ENCODE measurements around the gene TMEM92. TPM values are rescaled to one million over a fixed set of nuclear protein-coding genes. Genes with fewer than 3 reads are reported as not detected.

The TMEM92 gene
- total and polyA plus RNA-seq, 2 experiments from 2014 or later, result 0.32 TPM; not detected in 1

GRCh38 chr17:50275279-50275678 is 1.0 kb downstream of the TMEM92 start:
- H3F3A ChIP-seq (ENCODE audit: insufficient read depth), result peaks cover 21% of the 10 kb centered on the region
- H3K79me2 ChIP-seq (ENCODE audit: insufficient read depth), result peaks cover 31% of the 10 kb centered on the region
- in situ Hi-C loops (cut with MboI), result no loop called here
- no peak for DNase-seq
- H3K27ac ChIP-seq, result no peak overlapping the region
- H3K36me3 ChIP-seq (ENCODE audit: low read depth), result no peaks in the 10 kb centered on the region
- H3K4me2 ChIP-seq (ENCODE audit: unreplicated experiment), result no peak overlapping the region
- no peak overlapping the region for H2AFZ ChIP-seq
- no peaks in the 10 kb centered on the region for H3K27me3 ChIP-seq (replicated peaks; ENCODE audit: insufficient read depth)
- H3K4me3 ChIP-seq, result no peak overlapping the region
- H3K4me1 ChIP-seq (ENCODE audit: insufficient read depth), result peaks cover 50% of the 10 kb centered on the region
- no peak for TF ChIP-seq EZH2 (IDR thresholded peaks at IDR 0.05; ENCODE audit: insufficient read depth, poor library complexity, severe bottlenecking)
- TF ChIP-seq EZH2phosphoT487 (IDR thresholded peaks at IDR 0.05; ENCODE audit: insufficient read depth, low read depth), result no peak
- H3K9me3 ChIP-seq (ENCODE audit: low read depth), result no peaks in the 10 kb centered on the region
- no peaks in the 10 kb centered on the region for H4K20me1 ChIP-seq (ENCODE audit: insufficient read depth)
- no peak overlapping the region for H3K9ac ChIP-seq
- WGBS, 2 experiments (ENCODE audit: low coverage in 1 of 2, low lambda C conversion rate in 2 of 2, missing lambda C conversion rate in 2 of 2), result 41 to 49% methylated on average over 7 of the region's 7 CpGs
- no peaks in the 10 kb centered on the region for H3K9me2 ChIP-seq (ENCODE audit: insufficient read depth)

- no peak overlapping the region for H3K4me3 ChIP-seq
- H3K4me2 ChIP-seq (ENCODE audit: unreplicated experiment), result no peak overlapping the region
- no peak overlapping the region for H2AFZ ChIP-seq
- peaks cover 35% of the 10 kb centered on the region for H3K4me1 ChIP-seq (ENCODE audit: insufficient read depth)
- no peaks in the 10 kb centered on the region for H3K27me3 ChIP-seq (replicated peaks; ENCODE audit: insufficient read depth)
- DNase-seq, result no peak
- no peaks in the 10 kb centered on the region for H3K36me3 ChIP-seq (ENCODE audit: low read depth)
- TF ChIP-seq EZH2 (IDR thresholded peaks at IDR 0.05; ENCODE audit: insufficient read depth, poor library complexity, severe bottlenecking) (no peak), EZH2phosphoT487 (IDR thresholded peaks at IDR 0.05; ENCODE audit: insufficient read depth, low read depth) (no peak)
- H3K9ac ChIP-seq, result peak overlapping the region; percentile 24; the same call in 1 of the 2 replicates
- no peaks in the 10 kb centered on the region for H3K9me2 ChIP-seq (ENCODE audit: insufficient read depth)
- no peaks in the 10 kb centered on the region for H4K20me1 ChIP-seq (ENCODE audit: insufficient read depth)
- 0 out of 2 replicates have a peak overlapping the region, but pooled peaks have one; percentile 12 for H3K27ac ChIP-seq
- H3K79me2 ChIP-seq (ENCODE audit: insufficient read depth), result peaks cover 16% of the 10 kb centered on the region
- H3F3A ChIP-seq (ENCODE audit: insufficient read depth), result 0 out of 2 replicates have a peak, but pooled peaks cover 12% of the 10 kb centered on the region
- H3K9me3 ChIP-seq (ENCODE audit: low read depth), result no peaks in the 10 kb centered on the region
- in situ Hi-C loops (cut with MboI), result no loop called here
- WGBS, 2 experiments (ENCODE audit: low coverage in 1 of 2, low lambda C conversion rate in 2 of 2, missing lambda C conversion rate in 2 of 2), result 26 to 31% methylated on average over 8 of the region's 8 CpGs
These were observed 2.5 kb downstream of the TMEM92 start for GRCh38 chr17:50276588-50277356.

GRCh38 chr17:50277357-50277754 is 3.1 kb downstream of the TMEM92 start:
- Histone ChIP-seq H3K9ac (no peak overlapping the region), H4K20me1 (ENCODE audit: insufficient read depth) (no peaks in the 10 kb centered on the region), H3K79me2 (ENCODE audit: insufficient read depth) (peaks cover 10% of the 10 kb centered on the region), H3K36me3 (ENCODE audit: low read depth) (no peaks in the 10 kb centered on the region), H3K27ac (no peak overlapping the region), H3K9me3 (ENCODE audit: low read depth) (no peaks in the 10 kb centered on the region), H3K27me3 (replicated peaks; ENCODE audit: insufficient read depth) (no peaks in the 10 kb centered on the region), H3K4me1 (ENCODE audit: insufficient read depth) (peaks cover 29% of the 10 kb centered on the region), H3K9me2 (ENCODE audit: insufficient read depth) (no peaks in the 10 kb centered on the region), H2AFZ (no peak overlapping the region), H3F3A (ENCODE audit: insufficient read depth) (0 out of 2 replicates have a peak, but pooled peaks cover 12% of the 10 kb centered on the region), H3K4me2 (ENCODE audit: unreplicated experiment) (no peak overlapping the region), H3K4me3 (no peak overlapping the region)
- no peak for DNase-seq
- no peak for TF ChIP-seq EZH2phosphoT487 (IDR thresholded peaks at IDR 0.05; ENCODE audit: insufficient read depth, low read depth)
- no peak for TF ChIP-seq EZH2 (IDR thresholded peaks at IDR 0.05; ENCODE audit: insufficient read depth, poor library complexity, severe bottlenecking)
- in situ Hi-C loops (cut with MboI), result no loop called here
- whole genome bisulfite sequencing, 2 experiments (ENCODE audit: low coverage in 1 of 2, low lambda C conversion rate in 2 of 2, missing lambda C conversion rate in 2 of 2), result 47 to 54% methylated on average over 5 of the region's 5 CpGs

- in situ Hi-C loops (cut with MboI), result no loop called here
These were observed 4.4 kb downstream of the TMEM92 start for GRCh38 chr17:50278526-50279180.

More at GRCh38 chr17:50278526-50279180, 4.4 kb downstream of the TMEM92 start:
- 79 to 95% methylated on average over 5 to 14 of the region's 14 CpGs for WGBS, 2 experiments (ENCODE audit: low coverage in 1 of 2, low lambda C conversion rate in 2 of 2, missing lambda C conversion rate in 2 of 2)
- Histone ChIP-seq H3K4me1 (ENCODE audit: insufficient read depth) (peaks cover 22% of the 10 kb centered on the region), H4K20me1 (ENCODE audit: insufficient read depth) (no peaks in the 10 kb centered on the region), H3K79me2 (ENCODE audit: insufficient read depth) (peaks cover under 1% of the 10 kb centered on the region; the same call in 1 of the 2 replicates), H3K9me2 (ENCODE audit: insufficient read depth) (no peaks in the 10 kb centered on the region), H2AFZ (no peak overlapping the region), H3K4me3 (no peak overlapping the region), H3K4me2 (ENCODE audit: unreplicated experiment) (peak overlapping the region; percentile 39), H3F3A (ENCODE audit: insufficient read depth) (0 out of 2 replicates have a peak, but pooled peaks cover 12% of the 10 kb centered on the region), H3K9me3 (ENCODE audit: low read depth) (no peaks in the 10 kb centered on the region), H3K27me3 (replicated peaks; ENCODE audit: insufficient read depth) (no peaks in the 10 kb centered on the region), H3K27ac (no peak overlapping the region), H3K9ac (no peak overlapping the region), H3K36me3 (ENCODE audit: low read depth) (no peaks in the 10 kb centered on the region)
- no peak for DNase-seq
- TF ChIP-seq EZH2 (IDR thresholded peaks at IDR 0.05; ENCODE audit: insufficient read depth, poor library complexity, severe bottlenecking) (no peak), EZH2phosphoT487 (IDR thresholded peaks at IDR 0.05; ENCODE audit: insufficient read depth, low read depth) (no peak)
